ENCODE data around the gene TNRC6A.

DNA sequence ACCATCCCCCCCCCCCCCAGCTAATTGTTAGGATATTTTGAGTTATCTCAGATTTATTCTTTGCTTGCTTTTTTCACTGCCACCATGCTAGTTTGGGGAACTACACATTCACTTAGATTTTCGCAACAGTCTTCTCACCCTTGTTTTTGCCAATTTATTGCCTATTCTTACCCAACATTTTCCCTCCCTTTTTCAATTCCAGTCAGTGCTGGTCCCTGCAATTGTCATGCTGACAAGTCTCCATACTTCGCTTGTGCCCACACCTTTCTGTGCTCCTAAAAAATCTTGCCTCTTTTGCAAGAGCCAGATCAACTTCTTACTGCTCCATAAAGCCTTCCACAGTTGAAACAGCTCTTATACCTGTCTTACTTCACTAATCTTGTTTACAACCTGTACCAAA, 16.3 kb downstream of the TNRC6A start:
- TF ChIP-seq GATA2 (IDR thresholded peaks at IDR 0.05; ENCODE audit: low read depth, low read length) (no peak), GATA3 (IDR thresholded peaks at IDR 0.05; ENCODE audit: low read depth, low read length) (no peak)
